HG03432 (cell line): ENCODE results near the gene OSBP2.

Experiments
- ATAC-seq: cut with Tn5 transposase; IDR thresholded peaks from one replicate; pipeline ENCODE4 v1.9.1; 2021; ENCODE audit warnings: mild to moderate bottlenecking, moderate library complexity; ENCODE audit not compliant: unreplicated experiment

OSBP2 gene

GRCh38 chr22:30893434-30894370, 199.0 kb downstream of the OSBP2 start:
- ATAC-seq, result no peak

- no peak for ATAC-seq
Observed at GRCh38 chr22:30894371-30894740, 199.7 kb downstream of the OSBP2 start.

DNA sequence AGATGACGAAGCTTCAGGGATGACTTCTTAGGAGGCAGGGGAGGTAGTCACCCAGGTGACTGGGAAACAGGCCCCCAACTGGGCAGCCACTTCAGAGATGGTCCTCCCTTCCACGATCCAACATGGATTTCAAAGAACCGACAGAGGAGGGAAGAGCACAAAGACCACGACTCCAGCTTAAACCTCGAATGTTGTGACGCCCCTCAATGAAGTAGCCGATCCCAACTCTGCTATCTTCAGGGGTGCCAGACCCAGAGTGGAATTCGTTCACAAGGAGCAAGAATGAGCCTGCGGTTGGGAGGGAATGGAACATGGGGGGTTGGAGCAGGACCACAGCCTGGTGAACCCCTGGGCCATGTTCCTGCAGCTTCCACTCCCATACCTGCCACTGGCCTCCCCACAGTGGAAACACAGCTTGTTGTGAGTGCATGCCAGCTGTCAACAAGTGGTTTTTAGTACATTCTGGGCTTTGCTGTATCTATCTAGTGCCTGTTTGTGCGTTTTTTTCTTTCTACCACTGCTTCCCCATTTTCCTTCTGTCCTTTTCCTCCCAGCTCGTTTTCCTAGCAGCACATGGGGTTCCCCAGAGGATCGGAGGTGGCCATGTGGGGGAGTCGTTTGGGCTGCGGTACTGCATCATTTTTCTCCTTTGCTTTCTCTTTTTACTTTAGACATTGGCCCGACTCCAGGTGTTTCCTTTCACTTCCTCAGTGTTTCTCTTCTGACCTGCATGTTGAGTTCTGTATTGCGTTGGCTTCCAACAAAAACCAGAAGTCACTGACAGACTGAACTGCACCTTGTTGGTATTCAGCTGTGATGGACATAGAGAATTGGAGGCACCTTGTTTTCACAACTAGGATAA, 208.1 kb downstream of the OSBP2 start:
- no peak for ATAC-seq

DNA sequence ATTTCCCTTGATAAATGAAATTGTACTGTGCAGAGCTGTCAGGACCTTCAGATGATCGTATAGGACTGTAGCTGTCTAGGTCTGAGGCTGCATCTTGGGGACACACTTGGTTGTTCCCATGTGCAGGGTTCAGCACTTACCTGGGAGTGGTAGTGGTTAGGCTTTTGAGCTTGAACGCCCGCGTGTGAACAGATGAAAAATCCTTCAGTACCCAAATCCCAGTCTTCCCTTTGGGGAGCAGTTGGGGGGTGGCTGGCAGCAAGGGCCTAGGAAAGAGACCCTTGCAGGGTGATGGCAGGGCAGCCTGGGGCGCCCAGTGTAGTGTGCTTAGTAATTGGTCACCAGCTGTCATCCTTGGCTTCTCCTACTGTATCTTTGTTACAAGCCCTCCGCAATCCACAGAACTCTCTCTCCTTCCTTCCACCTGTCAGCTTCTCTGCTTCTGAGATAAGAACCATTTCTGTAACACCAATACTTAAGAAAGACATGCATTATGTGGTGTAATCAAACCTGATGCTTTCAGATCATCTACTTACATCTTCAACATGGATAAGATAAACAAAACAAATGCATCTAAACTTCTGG, 209.3 kb downstream of the OSBP2 start:
- no peak for ATAC-seq

- no peak for ATAC-seq
Observed at GRCh38 chr22:30905696-30906341, 211.1 kb downstream of the OSBP2 start.

- ATAC-seq, result no peak
Observed at GRCh38 chr22:30906411-30906810, 211.7 kb downstream of the OSBP2 start.

DNA sequence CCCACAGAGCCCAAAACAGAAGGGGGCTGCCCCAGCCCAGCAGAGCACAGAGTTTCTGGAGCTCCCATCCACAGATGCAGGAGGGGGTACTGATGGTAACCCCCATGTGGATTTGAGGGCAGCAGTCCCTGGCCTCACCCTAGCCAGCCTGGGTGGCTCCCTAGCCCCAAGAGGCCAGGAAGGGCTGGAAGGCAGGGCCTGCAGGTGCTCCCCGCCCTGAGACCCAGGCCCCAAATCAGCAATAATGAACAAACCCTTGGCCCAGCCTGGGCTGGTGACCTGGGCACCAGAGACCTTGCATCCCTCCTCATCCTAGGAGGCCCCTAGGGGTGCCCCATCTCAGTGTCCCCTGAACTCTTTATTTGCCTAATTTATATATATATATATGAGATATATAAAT, 212.3 kb downstream of the OSBP2 start:
- ATAC-seq, result no peak

DNA sequence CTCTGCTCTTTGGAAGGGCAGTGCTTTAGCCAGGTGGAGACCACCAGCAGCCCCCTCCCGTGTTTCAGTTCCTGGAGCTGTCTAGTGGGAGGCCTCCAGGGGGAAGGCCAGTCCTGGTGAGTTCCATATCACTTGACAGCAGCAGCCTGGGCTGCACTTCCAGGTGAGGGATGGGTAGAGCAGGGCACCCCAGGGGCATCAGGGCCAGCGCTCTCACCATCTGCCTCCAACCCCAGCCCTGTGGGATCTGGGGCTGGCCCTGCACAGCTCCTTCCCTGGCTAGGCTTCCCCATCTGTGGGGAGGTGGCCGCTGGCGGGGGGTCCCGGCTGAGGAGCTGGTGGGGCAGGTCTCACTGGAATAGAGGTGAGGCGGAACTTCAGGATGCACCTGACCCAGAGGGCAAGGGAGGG, 213.4 kb downstream of the OSBP2 start:
- no peak for ATAC-seq

DNA sequence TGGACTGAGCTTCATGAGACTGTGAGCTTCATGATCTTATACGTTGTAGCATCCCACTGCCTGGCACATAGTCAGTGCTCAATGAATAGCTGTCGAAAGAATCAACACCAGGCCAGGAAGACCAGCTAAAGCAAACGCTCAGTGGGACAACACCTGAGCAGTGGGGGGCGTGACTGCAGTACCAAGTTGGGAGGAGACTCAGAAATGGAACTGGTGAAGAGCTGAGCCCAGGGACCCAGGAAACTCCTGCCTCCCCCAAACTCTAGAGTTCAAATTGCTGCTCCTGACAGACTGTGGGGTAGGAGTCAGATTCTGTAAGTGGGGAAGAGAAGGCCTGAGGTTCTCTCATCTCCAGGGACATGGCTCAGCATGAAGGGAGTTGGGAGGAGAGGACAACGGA, 214.6 kb downstream of the OSBP2 start:
- ATAC-seq, result no peak

GRCh38 chr22:30910358-30910757, 215.7 kb downstream of the OSBP2 start:
- no peak for ATAC-seq

- no peak for ATAC-seq
Observed at GRCh38 chr22:30918761-30919160, 224.1 kb downstream of the OSBP2 start.

- no peak for ATAC-seq
Observed at GRCh38 chr22:30919973-30920372, 225.3 kb downstream of the OSBP2 start.

DNA sequence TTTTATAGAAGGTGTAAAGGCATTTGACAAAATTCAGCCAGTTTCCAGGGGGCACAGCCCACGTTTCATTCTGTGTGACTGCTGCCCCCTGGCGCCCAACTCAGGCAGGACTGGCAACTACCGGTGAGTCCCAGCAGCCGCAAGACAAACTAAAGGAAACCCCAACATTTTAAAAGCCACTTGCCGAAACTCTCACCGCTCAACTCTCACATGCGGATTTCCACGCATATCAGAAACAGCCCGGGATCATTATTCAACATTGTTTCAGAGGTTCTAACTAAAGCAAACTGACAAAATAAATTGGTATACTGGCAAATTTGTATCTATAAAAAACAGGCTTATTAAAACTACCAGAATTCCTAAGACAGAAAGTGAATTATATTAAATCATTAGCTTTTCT, 225.7 kb downstream of the OSBP2 start:
- no peak for ATAC-seq

DNA sequence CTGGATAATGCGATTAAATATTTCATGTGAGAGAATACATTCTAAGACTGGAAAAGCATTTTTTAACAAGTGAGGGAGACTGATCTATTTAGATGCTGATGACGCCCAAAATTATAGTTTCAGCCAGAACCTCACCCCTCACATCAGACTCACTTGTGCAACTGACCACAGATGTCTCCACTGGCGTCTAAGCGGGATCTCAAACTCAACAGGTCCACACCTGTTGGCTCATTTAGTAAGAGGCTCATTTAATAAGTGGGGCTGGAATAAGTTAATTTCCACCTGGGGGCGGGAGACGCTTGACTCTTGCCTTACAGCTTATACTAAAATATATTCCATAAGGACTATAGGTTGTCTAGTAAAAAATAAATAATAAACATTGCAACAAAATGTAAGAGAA, 226.4 kb downstream of the OSBP2 start:
- no peak for ATAC-seq

- no peak for ATAC-seq
Observed at GRCh38 chr22:30922151-30922611, 227.5 kb downstream of the OSBP2 start.

GRCh38 chr22:30923168-30923900, 228.7 kb downstream of the OSBP2 start:
- ATAC-seq, result no peak

GRCh38 chr22:30925667-30926066, 231.0 kb downstream of the OSBP2 start:
- ATAC-seq, result no peak

GRCh38 chr22:30926706-30927105, 232.0 kb downstream of the OSBP2 start:
- ATAC-seq, result no peak

DNA sequence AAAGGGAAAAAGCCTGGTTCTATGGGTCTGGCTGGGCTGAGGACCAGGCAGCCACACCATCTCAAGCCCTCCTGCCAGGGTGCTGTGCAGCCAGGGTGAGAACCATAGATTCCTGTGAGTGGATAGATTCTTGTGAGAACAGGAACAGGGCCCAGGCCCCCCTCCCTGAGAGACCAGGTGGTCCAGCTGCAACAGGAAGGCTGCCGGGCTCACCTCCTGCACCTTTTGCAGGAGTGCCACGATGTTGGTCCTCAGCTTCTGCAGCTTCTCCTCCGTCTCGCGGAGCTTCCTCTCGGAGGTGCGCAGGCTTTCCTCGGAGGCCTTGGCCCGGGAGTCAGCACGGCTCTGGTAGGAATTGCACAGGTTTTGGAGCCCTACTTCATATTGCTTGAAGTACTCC, 233.1 kb downstream of the OSBP2 start:
- no peak for ATAC-seq

DNA sequence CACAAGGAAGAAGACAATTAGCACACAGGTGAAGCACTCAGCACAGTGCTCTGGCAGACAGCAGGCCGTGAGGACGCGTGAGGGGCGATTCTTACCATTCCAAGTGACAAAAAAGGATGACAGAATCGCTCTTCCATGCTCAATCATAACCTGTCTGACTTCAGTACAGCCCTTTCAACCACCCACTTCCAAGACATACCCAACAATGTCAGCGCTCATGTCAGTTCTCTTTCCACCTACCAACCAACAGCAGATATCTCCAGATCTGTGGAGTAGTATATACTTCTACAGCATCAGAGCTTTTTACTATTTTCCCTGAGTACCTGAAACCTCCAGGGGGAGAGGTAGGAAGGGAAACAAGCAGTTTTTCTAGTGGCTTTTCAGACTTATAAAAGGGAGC, 233.7 kb downstream of the OSBP2 start:
- ATAC-seq, result no peak
